HG02798 (cell line): ENCODE data around the gene MS4A6E.
"Not testable (repeated sequence)": the region's sequence is repeated elsewhere in the genome, so short reads cannot be mapped to it uniquely, and the experiment has no call there.

Source experiments
- ATAC-seq: cut with Tn5 transposase; IDR thresholded peaks from one replicate; pipeline ENCODE4 v1.9.1; 2021; ENCODE audit warnings: mild to moderate bottlenecking; ENCODE audit not compliant: unreplicated experiment, poor library complexity

Gene MS4A6E

GRCh38 chr11:60326955-60327354 is at the start of gene MS4A6E:
TSS of gene MS4A6E (plus strand) at chr11:60327255. CDS start at chr11:60334896, 7,641 bp downstream.
- ATAC-seq = no peak

- no peak for ATAC-seq
These were observed 46.6 kb upstream of the MS4A6E start, which contains the start of gene MS4A4A for GRCh38 chr11:60280412-60280811. TSS of gene MS4A4A (plus strand) at chr11:60280666. CDS start at chr11:60280676, 10 bp downstream.

GRCh38 chr11:60281485-60281884 is 45.6 kb upstream of the MS4A6E start:
- no peak for ATAC-seq

GRCh38 chr11:60282286-60282685 is 44.8 kb upstream of the MS4A6E start:
- no peak for ATAC-seq

DNA sequence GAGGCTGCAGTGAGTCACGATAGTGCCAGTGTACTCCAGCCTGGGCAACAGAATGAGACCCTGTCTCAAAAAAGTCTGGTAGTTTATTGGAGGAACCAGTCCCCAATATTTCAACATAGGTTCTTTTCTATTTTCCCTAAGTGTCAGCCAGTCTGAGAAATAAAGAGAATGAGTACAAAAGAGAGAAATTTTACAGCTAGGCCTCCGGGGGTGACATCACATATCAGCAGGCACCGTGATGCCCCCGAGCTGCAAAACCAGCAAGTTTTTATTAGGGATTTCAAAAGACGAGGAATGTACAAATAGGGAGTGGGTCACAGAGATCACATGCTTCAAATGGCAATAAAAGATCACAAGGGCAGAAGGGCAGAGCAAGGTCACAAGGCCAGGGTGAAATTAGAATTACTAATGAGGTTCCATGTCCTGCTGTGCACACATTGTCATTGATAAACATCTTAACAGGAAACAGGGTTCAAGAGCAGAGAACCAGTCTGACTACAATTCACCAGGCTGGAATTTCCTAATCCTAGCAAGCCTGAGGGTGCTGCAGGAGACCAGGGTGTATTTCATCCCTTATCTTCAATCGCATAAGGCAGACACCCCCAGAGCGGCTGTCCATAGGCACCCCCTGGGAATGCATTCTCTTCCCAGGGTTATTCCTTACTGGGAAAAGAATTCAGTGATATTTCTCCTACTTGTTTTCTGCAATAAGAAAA is 41.5 kb upstream of the MS4A6E start:
- ATAC-seq = not testable (repeated sequence)

- no peak for ATAC-seq
These were observed 38.5 kb upstream of the MS4A6E start for GRCh38 chr11:60288531-60288930.

DNA sequence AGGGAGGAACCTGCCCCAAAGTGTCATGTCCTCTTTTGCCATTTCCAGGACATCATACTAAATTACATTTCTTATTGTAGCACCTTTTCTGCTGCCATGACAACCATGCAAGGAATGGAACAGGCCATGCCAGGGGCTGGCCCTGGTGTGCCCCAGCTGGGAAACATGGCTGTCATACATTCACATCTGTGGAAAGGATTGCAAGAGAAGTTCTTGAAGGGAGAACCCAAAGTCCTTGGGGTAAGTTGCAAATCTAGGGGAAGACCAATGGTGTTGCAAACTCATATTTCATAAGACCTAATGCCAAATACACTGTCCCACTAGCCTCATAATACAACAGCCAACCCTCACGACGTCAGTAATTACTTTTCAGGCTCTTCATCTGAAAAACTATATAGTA is 34.9 kb upstream of the MS4A6E start:
- no peak for ATAC-seq

- ATAC-seq = no peak
These were observed 25.9 kb upstream of the MS4A6E start for GRCh38 chr11:60301178-60301577.

DNA sequence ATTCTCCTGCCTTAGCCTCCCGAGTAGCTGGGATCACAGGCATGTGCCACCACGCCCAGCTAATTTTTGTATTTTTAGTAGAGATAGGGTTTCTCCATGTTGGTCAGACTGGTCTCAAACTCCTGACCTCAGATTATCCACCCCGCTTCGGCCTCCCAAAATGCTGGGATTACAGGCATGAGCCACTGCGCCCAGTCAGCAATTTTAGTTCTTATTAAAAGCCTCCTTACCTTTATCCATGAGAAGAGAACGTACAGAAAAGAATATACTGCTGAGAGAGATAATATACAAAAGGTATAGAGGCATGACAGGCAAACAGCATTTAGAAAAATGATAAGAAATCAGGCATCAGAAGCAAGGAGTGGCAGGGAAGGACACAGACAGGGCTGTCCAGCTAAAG is 25.2 kb upstream of the MS4A6E start:
- ATAC-seq = not testable (repeated sequence)

- ATAC-seq = no peak
These were observed 23.4 kb upstream of the MS4A6E start for GRCh38 chr11:60303661-60304060.

DNA sequence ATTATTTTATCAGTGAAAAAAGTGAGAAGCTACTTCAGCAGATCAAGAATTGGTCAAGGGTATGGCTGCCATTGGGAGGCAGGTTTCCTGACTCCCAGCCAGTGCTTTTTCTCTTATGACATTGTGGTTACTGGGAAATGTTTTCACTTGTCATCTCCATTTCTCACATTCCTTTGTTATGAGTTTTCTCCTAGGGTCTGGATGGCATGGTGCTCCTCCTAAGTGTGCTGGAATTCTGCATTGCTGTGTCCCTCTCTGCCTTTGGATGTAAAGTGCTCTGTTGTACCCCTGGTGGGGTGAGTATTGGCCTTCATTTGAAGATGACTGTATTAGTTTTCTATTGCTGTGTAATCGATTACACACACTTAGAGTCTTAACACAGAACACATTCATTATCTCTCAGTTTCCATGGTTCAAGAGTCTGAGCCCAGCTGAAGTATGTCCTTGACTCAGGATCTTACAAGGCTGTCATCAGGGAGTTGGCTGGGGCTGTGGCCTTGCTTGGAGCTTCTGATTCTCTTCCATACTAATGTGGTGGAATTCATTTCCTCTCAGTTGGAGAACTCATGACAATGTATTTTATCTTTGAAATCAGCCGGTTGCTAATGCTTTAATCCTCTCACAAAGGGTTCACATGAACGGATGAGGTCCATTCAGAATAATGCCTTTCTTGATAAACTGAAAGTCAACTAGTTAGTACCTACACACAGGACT is 21.0 kb upstream of the MS4A6E start:
- no peak for ATAC-seq

DNA sequence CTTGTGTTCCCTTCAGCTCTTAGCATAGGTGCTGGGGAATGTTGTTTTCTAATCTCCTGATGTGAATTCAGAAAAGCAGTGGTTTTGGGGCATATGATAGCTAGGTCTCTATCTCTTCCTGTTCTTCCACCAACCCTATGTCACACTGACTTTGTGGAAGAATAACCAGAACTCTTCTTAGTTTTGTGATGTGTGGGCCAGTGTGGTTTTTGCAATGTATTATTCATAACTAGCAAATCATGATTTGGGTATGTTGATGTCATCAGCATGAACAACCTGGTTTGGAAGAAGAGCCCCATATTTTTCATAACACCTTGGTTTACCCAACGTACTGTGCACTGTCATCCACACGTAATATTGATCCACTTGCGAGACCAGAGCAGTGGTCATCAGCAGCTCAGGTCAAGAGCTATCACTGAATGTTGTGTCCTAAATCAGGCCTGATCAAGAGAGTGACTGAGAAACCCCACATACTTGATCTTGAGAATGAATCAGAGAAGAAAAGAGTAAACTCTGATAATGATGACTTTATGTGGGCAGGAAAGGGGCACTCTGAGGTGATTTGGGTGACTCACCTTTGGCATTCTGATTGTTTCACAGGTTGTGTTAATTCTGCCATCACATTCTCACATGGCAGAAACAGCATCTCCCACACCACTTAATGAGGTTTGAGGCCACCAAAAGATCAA is 19.4 kb upstream of the MS4A6E start:
- ATAC-seq = peak; percentile 47

- peak; percentile 68 for ATAC-seq
These were observed 16.6 kb upstream of the MS4A6E start for GRCh38 chr11:60310407-60310998.

GRCh38 chr11:60314635-60315321 is 12.3 kb upstream of the MS4A6E start:
- ATAC-seq = no peak

GRCh38 chr11:60315871-60316270 is 11.2 kb upstream of the MS4A6E start:
- no peak for ATAC-seq

DNA sequence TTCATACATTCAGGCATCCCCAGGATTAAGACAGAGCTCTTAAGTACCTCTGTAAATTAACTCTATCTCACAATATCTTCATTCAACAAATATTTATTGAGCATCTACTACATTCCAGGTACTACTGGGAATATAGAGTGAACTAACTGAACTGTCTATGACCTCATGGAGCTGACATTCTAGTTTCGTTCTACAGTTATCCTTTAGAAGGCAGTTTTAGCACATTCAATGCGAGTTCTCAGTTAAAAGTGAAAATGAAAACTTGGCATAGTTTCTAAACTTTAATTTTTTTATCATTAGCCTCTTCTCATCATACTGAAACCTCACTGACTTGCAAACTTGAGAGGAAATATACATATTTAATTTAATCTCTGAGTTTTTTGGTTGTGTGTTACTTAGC is 10.7 kb upstream of the MS4A6E start:
- ATAC-seq = no peak

- no peak for ATAC-seq
These were observed 8.3 kb upstream of the MS4A6E start for GRCh38 chr11:60318726-60319125.

DNA sequence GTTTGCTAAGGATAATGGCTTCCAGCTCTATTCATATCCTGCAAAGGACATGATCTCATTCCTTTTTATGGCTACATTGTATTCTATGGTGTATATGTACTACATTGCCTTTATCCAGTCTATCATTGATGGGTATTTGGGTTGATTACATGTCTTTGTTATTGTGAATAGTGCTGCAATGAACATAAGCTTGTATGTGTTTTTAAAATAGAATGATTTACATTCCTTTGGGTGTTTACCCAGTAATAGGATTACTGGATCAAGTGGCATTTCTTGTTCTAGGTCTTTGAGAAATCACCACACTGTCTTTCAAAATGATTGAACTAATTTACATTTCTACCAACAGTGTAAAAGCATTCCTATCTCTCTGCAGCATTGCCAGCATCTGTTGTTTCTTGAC is 6.0 kb upstream of the MS4A6E start:
- no peak for ATAC-seq

GRCh38 chr11:60328460-60328859 is 1.4 kb downstream of the MS4A6E start:
- no peak for ATAC-seq

GRCh38 chr11:60332846-60333245 is 5.8 kb downstream of the MS4A6E start:
- ATAC-seq = no peak
